Activated CD8-positive, alpha-beta T cell treated with anti-CD3 and anti-CD28 coated beads for 36 hours (primary cell): Measurements from ENCODE around the gene FOXP1. TPM values are rescaled to one million over a fixed set of nuclear protein-coding genes. Genes with fewer than 3 reads are reported as not detected.

Source experiments
- ATAC-seq: fragments of 200-7000 bp; cut with Tn5 transposase; one replicate; pipeline ENCODE4 v1.10.0; 2021; ENCODE audit warnings: mild to moderate bottlenecking, moderate library complexity
- CTCF ChIA-PET: fragments of 350-600 bp; sonication (Branson Sonifier 250); formaldehyde crosslinking; loops from one replicate; lab custom pipeline; 2021; ENCODE audit warnings: antibody characterized with exemption; lab: Charles Lee
- POLR2A ChIA-PET: fragments of 350-600 bp; sonication (Branson Sonifier 250); formaldehyde crosslinking; loops from one replicate; lab custom pipeline; 2021; ENCODE audit warnings: antibody characterized with exemption; lab: Charles Lee
- DNase-seq: peaks from one replicate; pipeline ENCODE4 v3.0.0-alpha.2; 2020
- H3K27ac Mint-ChIP-seq: one replicate; pipeline ENCODE4 v1.8.0; 2021; ENCODE audit warnings: mild to moderate bottlenecking, mixed read lengths
- H3K27me3 Mint-ChIP-seq: one replicate; pipeline ENCODE4 v1.8.0; 2021; ENCODE audit warnings: mixed read lengths
- H3K36me3 Mint-ChIP-seq: one replicate; pipeline ENCODE4 v1.8.0; 2021; ENCODE audit warnings: low read depth, mixed read lengths
- H3K4me1 Mint-ChIP-seq: one replicate; pipeline ENCODE4 v1.8.0; 2021; ENCODE audit warnings: low read depth, mixed read lengths
- H3K4me3 Mint-ChIP-seq: one replicate; pipeline ENCODE4 v1.8.0; 2021; ENCODE audit warnings: mild to moderate bottlenecking, moderate library complexity, mixed read lengths
- H3K9me3 Mint-ChIP-seq: one replicate; pipeline ENCODE4 v1.8.0; 2021; ENCODE audit warnings: mixed read lengths
- CTCF ChIP-seq: fragments of 200-600 bp; IDR thresholded peaks from one replicate; pipeline ENCODE4 v1.8.0; 2022; ENCODE audit warnings: antibody characterized with exemption, mild to moderate bottlenecking
- intact Hi-C: fragments of 100-400 bp; cut with micrococcal nuclease; formaldehyde crosslinking; loops from one replicate; pipeline ENCODE4 v1.10.0; 2022
- total RNA-seq, 2 experiments: library from RNA; stranded (reverse); gene quantifications; one replicate each; pipeline ENCODE4 v1.2.3, GENCODE V29; 2021

Gene FOXP1
- total RNA-seq, 2 experiments from 2014 or later = 145 to 153 TPM

DNA sequence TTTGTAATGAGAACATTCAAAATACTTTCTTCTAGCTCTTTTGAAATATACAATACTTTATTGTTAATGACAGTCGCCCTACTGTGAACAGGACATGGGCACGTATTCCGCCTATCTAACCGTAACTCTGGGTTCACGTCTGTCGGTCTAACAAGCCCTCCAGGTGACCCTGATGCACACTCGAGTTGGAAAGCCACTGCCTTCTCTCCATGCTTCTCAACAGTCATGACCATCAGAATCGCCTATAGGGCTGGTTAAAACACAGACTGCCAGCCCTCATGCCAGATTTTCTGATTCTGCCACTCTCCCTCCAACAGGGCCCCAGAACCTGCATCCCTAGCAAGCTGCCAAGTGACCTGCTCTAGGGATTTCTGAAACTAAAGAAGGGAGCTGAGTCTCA is 140.2 kb downstream of the FOXP1 start:
- ChIA-PET POLR2A (interaction anchor here (0.6 to 9.3 kb wide), 11 partner anchors 10 to 215 kb away, joined by 3 to 64 read pairs (median 3); no protein-coding TSS in a partner anchor), CTCF (interaction anchor here (0.6 to 2.6 kb wide), 9 partner anchors 11 to 143 kb away, joined by 3 to 10 read pairs (median 4); no protein-coding TSS in a partner anchor)
- H3K4me3 Mint-ChIP-seq = peak overlapping the region; percentile 54
- peak overlapping the region; percentile 100 for H3K27ac Mint-ChIP-seq
- DNase-seq (no peak), ATAC-seq (no peak)
- no peak for TF ChIP-seq CTCF
- H3K9me3 Mint-ChIP-seq = peaks cover 3% of the 10 kb centered on the region
- intact Hi-C loops = no loop called here
- peaks cover 32% of the 10 kb centered on the region for H3K36me3 Mint-ChIP-seq
- peaks cover 89% of the 10 kb centered on the region for H3K4me1 Mint-ChIP-seq
- H3K27me3 Mint-ChIP-seq = no peaks in the 10 kb centered on the region

DNA sequence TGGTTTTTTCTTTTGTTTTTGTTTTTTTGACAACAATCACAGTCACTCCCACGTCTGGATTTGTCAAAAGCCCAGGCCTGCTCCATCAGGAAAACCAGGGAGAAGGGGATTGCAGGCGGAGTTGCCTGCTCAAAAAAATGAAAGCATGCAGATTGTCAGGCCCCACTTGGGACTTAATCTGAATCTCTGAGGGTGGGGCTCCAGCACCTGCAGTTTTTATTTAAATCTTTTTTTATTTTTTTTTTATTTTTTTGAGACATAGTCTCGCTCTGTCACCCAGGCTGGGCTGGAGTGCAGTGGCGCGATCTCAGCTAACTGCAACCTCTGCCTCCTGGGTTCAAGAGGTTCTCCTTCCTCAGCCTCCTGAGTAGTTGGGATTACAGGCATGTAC is 140.9 kb downstream of the FOXP1 start:
- ChIA-PET POLR2A (interaction anchor here (0.6 to 9.3 kb wide), 9 partner anchors 9 to 142 kb away, joined by 3 to 64 read pairs (median 4); no protein-coding TSS in a partner anchor), CTCF (interaction anchor here (0.9 to 2.6 kb wide), 6 partner anchors 11 to 69 kb away, joined by 3 to 10 read pairs (median 4); no protein-coding TSS in a partner anchor)
- no peak for TF ChIP-seq CTCF
- peak overlapping the region; percentile 58 for H3K4me3 Mint-ChIP-seq
- no peaks in the 10 kb centered on the region for H3K27me3 Mint-ChIP-seq
- peaks cover 34% of the 10 kb centered on the region for H3K36me3 Mint-ChIP-seq
- intact Hi-C loops = no loop called here
- no peak for DNase-seq
- peaks cover 3% of the 10 kb centered on the region for H3K9me3 Mint-ChIP-seq
- ATAC-seq = no peak
- H3K27ac Mint-ChIP-seq = peak overlapping the region; percentile 100
- H3K4me1 Mint-ChIP-seq = peaks cover 89% of the 10 kb centered on the region

- ATAC-seq (no peak), DNase-seq (peak; percentile 42)
- peaks cover 32% of the 10 kb centered on the region for H3K36me3 Mint-ChIP-seq
- H3K9me3 Mint-ChIP-seq = peaks cover 3% of the 10 kb centered on the region
- no peaks in the 10 kb centered on the region for H3K27me3 Mint-ChIP-seq
- H3K27ac Mint-ChIP-seq = peak overlapping the region; percentile 90
- peaks cover 89% of the 10 kb centered on the region for H3K4me1 Mint-ChIP-seq
- peak overlapping the region; percentile 58 for H3K4me3 Mint-ChIP-seq
- ChIA-PET POLR2A (interaction anchor here (0.7 to 9.3 kb wide), 8 partner anchors 8 to 142 kb away, joined by 3 to 64 read pairs (median 4); no protein-coding TSS in a partner anchor), CTCF (interaction anchor here (0.9 to 2.6 kb wide), 4 partner anchors 10 to 69 kb away, joined by 3 to 10 read pairs (median 7); no protein-coding TSS in a partner anchor)
- TF ChIP-seq CTCF = no peak
- intact Hi-C loops = no loop called here
Measured at GRCh38 chr3:71441925-71442651, 141.4 kb downstream of the FOXP1 start.

- H3K27ac Mint-ChIP-seq = peak overlapping the region; percentile 90
- intact Hi-C loops = no loop called here
- H3K9me3 Mint-ChIP-seq = peaks cover 3% of the 10 kb centered on the region
- ChIA-PET POLR2A (interaction anchor here (0.9 to 9.3 kb wide), 5 partner anchors 8 to 141 kb away, joined by 3 to 64 read pairs (median 5); no protein-coding TSS in a partner anchor), CTCF (interaction anchor here (0.9 to 2.6 kb wide), 6 partner anchors 9 to 70 kb away, joined by 3 to 10 read pairs (median 4); no protein-coding TSS in a partner anchor)
- TF ChIP-seq CTCF = no peak
- peaks cover 90% of the 10 kb centered on the region for H3K4me1 Mint-ChIP-seq
- DNase-seq = peak; percentile 43
- H3K4me3 Mint-ChIP-seq = peak overlapping the region; percentile 13
- ATAC-seq = peak; percentile 22
- H3K27me3 Mint-ChIP-seq = no peaks in the 10 kb centered on the region
- H3K36me3 Mint-ChIP-seq = peaks cover 28% of the 10 kb centered on the region
Measured at GRCh38 chr3:71441217-71441924, 142.2 kb downstream of the FOXP1 start.
